ENCODE measurements around the gene DHX32. TPM values are rescaled to one million over a fixed set of nuclear protein-coding genes. Genes with fewer than 3 reads are reported as not detected.
"Not testable (repeated sequence)": the region's sequence is repeated elsewhere in the genome, so short reads cannot be mapped to it uniquely, and the experiment has no call there.

Gene DHX32, protein sequence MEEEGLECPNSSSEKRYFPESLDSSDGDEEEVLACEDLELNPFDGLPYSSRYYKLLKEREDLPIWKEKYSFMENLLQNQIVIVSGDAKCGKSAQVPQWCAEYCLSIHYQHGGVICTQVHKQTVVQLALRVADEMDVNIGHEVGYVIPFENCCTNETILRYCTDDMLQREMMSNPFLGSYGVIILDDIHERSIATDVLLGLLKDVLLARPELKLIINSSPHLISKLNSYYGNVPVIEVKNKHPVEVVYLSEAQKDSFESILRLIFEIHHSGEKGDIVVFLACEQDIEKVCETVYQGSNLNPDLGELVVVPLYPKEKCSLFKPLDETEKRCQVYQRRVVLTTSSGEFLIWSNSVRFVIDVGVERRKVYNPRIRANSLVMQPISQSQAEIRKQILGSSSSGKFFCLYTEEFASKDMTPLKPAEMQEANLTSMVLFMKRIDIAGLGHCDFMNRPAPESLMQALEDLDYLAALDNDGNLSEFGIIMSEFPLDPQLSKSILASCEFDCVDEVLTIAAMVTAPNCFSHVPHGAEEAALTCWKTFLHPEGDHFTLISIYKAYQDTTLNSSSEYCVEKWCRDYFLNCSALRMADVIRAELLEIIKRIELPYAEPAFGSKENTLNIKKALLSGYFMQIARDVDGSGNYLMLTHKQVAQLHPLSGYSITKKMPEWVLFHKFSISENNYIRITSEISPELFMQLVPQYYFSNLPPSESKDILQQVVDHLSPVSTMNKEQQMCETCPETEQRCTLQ
- 10 to 100 TPM in 2 of 3 donors, 1 to 10 TPM in 1; 6.9 to 11.9 (median 10.9) TPM for total RNA-seq
- 17.9 TPM for total RNA-seq (2013)

DNA sequence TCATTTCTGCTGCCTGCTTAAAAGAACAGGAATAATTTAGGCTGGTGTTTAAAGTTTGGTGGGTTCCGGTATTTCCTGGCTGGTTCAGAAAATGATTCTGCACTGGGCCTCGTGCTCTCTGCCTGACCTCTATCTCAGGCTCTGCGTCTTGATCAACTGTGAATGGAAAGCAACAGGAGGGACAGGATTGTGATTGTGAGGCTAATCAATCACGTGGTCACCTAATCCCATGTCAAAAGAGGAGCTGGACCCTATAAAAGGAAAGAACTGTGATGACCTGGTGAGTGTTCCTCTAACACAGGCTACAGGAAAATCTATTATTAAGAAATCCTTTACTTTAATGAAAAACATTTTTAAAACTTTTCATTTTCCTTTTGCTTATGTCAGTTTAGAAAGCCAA, at the start of gene DHX32:
DHX32 (minus strand) TSS at position 101 of the 400 bp plus-strand sequence. CDS start 468 bp downstream, outside the sequence.
- Mint-ChIP-seq H3K4me3 (no peak within 1 kb of the TSS), H3K27ac (no peak within 1 kb of the TSS), H3K4me1 (no peaks in the 10 kb centered on the region), H3K9me3 (no peaks in the 10 kb centered on the region), H3K36me3 (peaks cover 20% of the 10 kb centered on the region), H3K27me3 (ENCODE audit: low read depth in 2 of 2) (no peaks in the 10 kb centered on the region)
- no peak for ATAC-seq
- WGBS (ENCODE audit: insufficient coverage), result 66% methylated on average over 4 of the region's 4 CpGs
- Histone ChIP-seq H3K36me3 (ENCODE audit: control insufficient read depth, insufficient read depth, low read length) (no peaks in the 10 kb centered on the region), H3K27ac (ENCODE audit: low read length) (no peak within 1 kb of the TSS), H3K4me1 (ENCODE audit: control insufficient read depth, insufficient read depth, low read length) (no peaks in the 10 kb centered on the region), H3K27me3 (ENCODE audit: control insufficient read depth, insufficient read depth, low read length) (no peaks in the 10 kb centered on the region), H3K9me3 (ENCODE audit: control insufficient read depth, insufficient read depth, low read length) (no peaks in the 10 kb centered on the region), H3K4me3 (ENCODE audit: low read length) (no peak within 1 kb of the TSS)
- no peak for DNase-seq
- intact Hi-C loops (cut with micrococcal nuclease), result no loop called here
- TF ChIP-seq, protein P1, sequence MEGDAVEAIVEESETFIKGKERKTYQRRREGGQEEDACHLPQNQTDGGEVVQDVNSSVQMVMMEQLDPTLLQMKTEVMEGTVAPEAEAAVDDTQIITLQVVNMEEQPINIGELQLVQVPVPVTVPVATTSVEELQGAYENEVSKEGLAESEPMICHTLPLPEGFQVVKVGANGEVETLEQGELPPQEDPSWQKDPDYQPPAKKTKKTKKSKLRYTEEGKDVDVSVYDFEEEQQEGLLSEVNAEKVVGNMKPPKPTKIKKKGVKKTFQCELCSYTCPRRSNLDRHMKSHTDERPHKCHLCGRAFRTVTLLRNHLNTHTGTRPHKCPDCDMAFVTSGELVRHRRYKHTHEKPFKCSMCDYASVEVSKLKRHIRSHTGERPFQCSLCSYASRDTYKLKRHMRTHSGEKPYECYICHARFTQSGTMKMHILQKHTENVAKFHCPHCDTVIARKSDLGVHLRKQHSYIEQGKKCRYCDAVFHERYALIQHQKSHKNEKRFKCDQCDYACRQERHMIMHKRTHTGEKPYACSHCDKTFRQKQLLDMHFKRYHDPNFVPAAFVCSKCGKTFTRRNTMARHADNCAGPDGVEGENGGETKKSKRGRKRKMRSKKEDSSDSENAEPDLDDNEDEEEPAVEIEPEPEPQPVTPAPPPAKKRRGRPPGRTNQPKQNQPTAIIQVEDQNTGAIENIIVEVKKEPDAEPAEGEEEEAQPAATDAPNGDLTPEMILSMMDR (IDR thresholded peaks at IDR 0.05), result no peak

DNA sequence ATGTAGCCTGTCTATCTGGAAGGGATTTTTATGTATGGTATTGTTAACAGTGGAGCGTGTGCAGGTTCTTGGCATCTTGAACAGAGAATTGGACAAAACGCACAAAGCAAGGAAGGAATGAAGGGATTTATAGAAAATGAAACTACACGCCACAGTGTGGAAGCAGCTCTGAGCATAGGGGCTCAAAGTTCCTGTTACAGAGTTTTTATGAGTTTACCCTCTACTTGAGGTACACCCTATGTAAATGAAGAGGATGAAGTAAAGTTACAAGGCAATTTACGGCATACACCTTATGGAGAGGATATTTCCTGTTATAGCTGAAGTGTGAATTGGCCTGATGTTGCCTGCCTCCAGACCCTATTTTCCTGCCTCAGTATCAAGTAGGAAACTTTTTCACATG, 48.5 kb upstream of the DHX32 start:
- TF ChIP-seq, protein P1 (IDR thresholded peaks at IDR 0.05), result no peak
- Histone ChIP-seq H3K9me3 (ENCODE audit: control insufficient read depth, insufficient read depth, low read length) (no peaks in the 10 kb centered on the region), H3K4me1 (ENCODE audit: control insufficient read depth, insufficient read depth, low read length) (no peaks in the 10 kb centered on the region), H3K4me3 (ENCODE audit: low read length) (no peak overlapping the region), H3K36me3 (ENCODE audit: control insufficient read depth, insufficient read depth, low read length) (no peaks in the 10 kb centered on the region), H3K27ac (ENCODE audit: low read length) (no peak overlapping the region), H3K27me3 (ENCODE audit: control insufficient read depth, insufficient read depth, low read length) (no peaks in the 10 kb centered on the region)
- intact Hi-C loops (cut with micrococcal nuclease), result no loop called here
- ATAC-seq (no peak), DNase-seq (no peak)
- H3K27me3 Mint-ChIP-seq (ENCODE audit: low read depth in 2 of 2), result peaks cover 21 to 27% of the 10 kb centered on the region in 2 donors
- no peak overlapping the region for H3K27ac Mint-ChIP-seq
- H3K4me3 Mint-ChIP-seq, result no peak overlapping the region
- no peaks in the 10 kb centered on the region for H3K4me1 Mint-ChIP-seq
- WGBS (ENCODE audit: insufficient coverage), result 95% methylated on average over 4 of the region's 4 CpGs
- H3K36me3 Mint-ChIP-seq, result no peaks in the 10 kb centered on the region
- H3K9me3 Mint-ChIP-seq, result no peaks in the 10 kb centered on the region

DNA sequence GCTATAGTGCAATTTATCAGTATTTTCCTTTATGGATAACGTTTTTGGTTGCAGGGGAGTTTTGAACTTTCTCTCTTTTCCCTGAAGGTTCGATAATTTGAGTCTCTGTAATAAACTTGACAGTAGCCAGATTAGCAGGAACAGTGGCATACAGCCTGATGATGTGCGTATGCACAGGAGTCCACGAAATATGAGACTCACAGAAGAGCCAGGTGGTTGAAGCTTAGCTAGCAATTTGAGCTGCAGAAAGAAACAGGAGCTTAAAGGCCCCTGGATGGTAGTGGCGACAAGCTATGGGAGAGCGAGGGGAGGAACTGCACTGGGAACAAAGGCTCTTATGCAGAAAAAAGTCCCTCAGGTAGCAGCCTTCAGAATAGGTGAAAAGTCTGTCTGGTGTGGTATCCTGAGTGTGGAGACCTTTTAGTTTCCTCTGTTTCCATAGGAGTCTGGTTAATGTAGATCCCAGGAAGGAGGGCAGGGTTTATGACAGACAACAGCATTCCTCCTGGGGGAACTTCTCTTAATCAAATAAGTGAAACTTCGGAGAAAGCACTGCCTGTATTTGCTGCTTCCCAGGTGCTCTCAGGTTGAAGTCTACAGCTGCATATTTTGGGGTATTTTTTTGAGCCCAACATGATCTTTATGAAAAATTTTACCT, 48.0 kb upstream of the DHX32 start:
- Histone ChIP-seq H3K4me3 (ENCODE audit: low read length) (no peak overlapping the region), H3K27ac (ENCODE audit: low read length) (no peak overlapping the region), H3K9me3 (ENCODE audit: control insufficient read depth, insufficient read depth, low read length) (no peaks in the 10 kb centered on the region), H3K4me1 (ENCODE audit: control insufficient read depth, insufficient read depth, low read length) (no peaks in the 10 kb centered on the region), H3K36me3 (ENCODE audit: control insufficient read depth, insufficient read depth, low read length) (no peaks in the 10 kb centered on the region), H3K27me3 (ENCODE audit: control insufficient read depth, insufficient read depth, low read length) (no peaks in the 10 kb centered on the region)
- H3K27me3 Mint-ChIP-seq (ENCODE audit: low read depth in 2 of 2), result peaks cover 19 to 23% of the 10 kb centered on the region in 2 donors
- TF ChIP-seq, protein P1 (IDR thresholded peaks at IDR 0.05), result no peak
- H3K9me3 Mint-ChIP-seq, result no peaks in the 10 kb centered on the region
- no peaks in the 10 kb centered on the region for H3K36me3 Mint-ChIP-seq
- DNase-seq, result no peak
- intact Hi-C loops (cut with micrococcal nuclease), result no loop called here
- H3K4me1 Mint-ChIP-seq, result no peaks in the 10 kb centered on the region
- ATAC-seq, result no peak
- 90% methylated on average over 7 of the region's 7 CpGs for whole genome bisulfite sequencing (ENCODE audit: insufficient coverage)
- no peak overlapping the region for H3K27ac Mint-ChIP-seq
- H3K4me3 Mint-ChIP-seq, result no peak overlapping the region

DNA sequence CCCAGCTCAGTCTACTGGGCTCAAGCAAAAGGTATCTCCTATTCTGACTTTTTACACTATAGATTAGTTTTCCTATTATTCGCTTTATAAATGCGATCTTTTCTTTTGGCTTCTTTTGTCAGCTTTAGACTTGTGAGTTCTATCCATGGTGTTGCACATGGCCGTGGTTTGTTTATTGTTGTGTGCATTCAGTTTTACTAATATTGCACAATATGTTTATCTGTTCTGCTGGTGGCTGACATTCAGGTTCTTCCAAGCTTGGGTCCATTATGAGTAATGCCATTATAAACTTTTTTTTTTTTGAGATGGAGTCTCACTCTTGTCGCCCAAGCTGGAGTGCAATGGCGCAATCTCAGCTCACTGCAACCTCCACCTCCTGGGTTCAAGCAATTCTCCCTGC, 46.2 kb upstream of the DHX32 start:
- H3K27ac Mint-ChIP-seq; H3K4me3 Mint-ChIP-seq; H3K4me1 ChIP-seq (ENCODE audit: control insufficient read depth, insufficient read depth, low read length); H3K27me3 ChIP-seq (ENCODE audit: control insufficient read depth, insufficient read depth, low read length); H3K4me1 Mint-ChIP-seq; H3K9me3 Mint-ChIP-seq; H3K27me3 Mint-ChIP-seq (ENCODE audit: low read depth in 2 of 2); H3K36me3 Mint-ChIP-seq; ATAC-seq; H3K4me3 ChIP-seq (ENCODE audit: low read length); H3K9me3 ChIP-seq (ENCODE audit: control insufficient read depth, insufficient read depth, low read length); H3K36me3 ChIP-seq (ENCODE audit: control insufficient read depth, insufficient read depth, low read length); H3K27ac ChIP-seq (ENCODE audit: low read length); intact Hi-C loops (cut with micrococcal nuclease); DNase-seq: not testable (repeated sequence)
- WGBS (ENCODE audit: insufficient coverage), result 90% methylated on average over 5 of the region's 5 CpGs
